ENCODE results near the gene FHAD1. TPM values are rescaled to one million over a fixed set of nuclear protein-coding genes. Genes with fewer than 3 reads are reported as not detected.

The FHAD1 gene
- total and polyA plus RNA-seq, 10 of the 15 experiments (the other 5 are each of a cell fraction or from before 2014, with no cell fraction given), result 0.09 to 1.0 (median 0.32) TPM; not detected in 2

- TF ChIP-seq PAX8 (IDR thresholded peaks at IDR 0.05) (no peak), RCOR1 (conservative IDR thresholded peaks at IDR 0.05; ENCODE audit: low read depth, low read length) (no peak), MTA2 (IDR thresholded peaks at IDR 0.05; ENCODE audit: low read depth) (peak; percentile 82), FOXK2 (IDR thresholded peaks at IDR 0.05) (no peak), EZH2 (IDR thresholded peaks at IDR 0.05; ENCODE audit: borderline replicate concordance, control insufficient read depth, low read depth, low read length) (no peak), NFIC (IDR thresholded peaks at IDR 0.05; ENCODE audit: low read depth, low read length) (peak; percentile 77), RAD21 (IDR thresholded peaks at IDR 0.05; ENCODE audit: insufficient read depth, low read depth, low read length) (no peak), SRF (IDR thresholded peaks at IDR 0.05; ENCODE audit: low read depth in 2 of 2, low read length in 2 of 2) (no peak), HDGF (IDR thresholded peaks at IDR 0.05) (no peak), MEF2B (IDR thresholded peaks at IDR 0.05; ENCODE audit: partially characterized antibody, poor library complexity, severe bottlenecking) (peak; percentile 64), E4F1 (IDR thresholded peaks at IDR 0.05; ENCODE audit: borderline replicate concordance, partially characterized antibody) (no peak), CEBPB (IDR thresholded peaks at IDR 0.05; ENCODE audit: borderline replicate concordance in 1 of 2, low read depth in 2 of 2, low read length in 2 of 2) (peak; percentile 44 to 93; a peak in 2 of 4 replicates), POLR2AphosphoS2 (IDR thresholded peaks at IDR 0.05; ENCODE audit: low read depth, low read length) (no peak), STAT3 (IDR thresholded peaks at IDR 0.05; ENCODE audit: low read depth, low read length) (0 out of 2 replicates have a peak, but pooled peaks have one; percentile 26), PML (IDR thresholded peaks at IDR 0.05; ENCODE audit: low read length) (no peak), ZNF207 (IDR thresholded peaks at IDR 0.05; ENCODE audit: borderline replicate concordance) (peak; percentile 80; the same call in 1 of the 2 replicates), TARDBP (IDR thresholded peaks at IDR 0.05; ENCODE audit: borderline replicate concordance) (no peak), NR2C1 (IDR thresholded peaks at IDR 0.05) (no peak), ETV6 (conservative IDR thresholded peaks at IDR 0.05 in 1 of 2, IDR thresholded peaks at IDR 0.05 in 1 of 2; ENCODE audit: borderline replicate concordance in 1 of 2, low read depth in 1 of 2) (peak in 1 of 2 experiments; percentile 26; a peak in 1 of 4 replicates)
- TF ChIP-seq, protein P1, sequence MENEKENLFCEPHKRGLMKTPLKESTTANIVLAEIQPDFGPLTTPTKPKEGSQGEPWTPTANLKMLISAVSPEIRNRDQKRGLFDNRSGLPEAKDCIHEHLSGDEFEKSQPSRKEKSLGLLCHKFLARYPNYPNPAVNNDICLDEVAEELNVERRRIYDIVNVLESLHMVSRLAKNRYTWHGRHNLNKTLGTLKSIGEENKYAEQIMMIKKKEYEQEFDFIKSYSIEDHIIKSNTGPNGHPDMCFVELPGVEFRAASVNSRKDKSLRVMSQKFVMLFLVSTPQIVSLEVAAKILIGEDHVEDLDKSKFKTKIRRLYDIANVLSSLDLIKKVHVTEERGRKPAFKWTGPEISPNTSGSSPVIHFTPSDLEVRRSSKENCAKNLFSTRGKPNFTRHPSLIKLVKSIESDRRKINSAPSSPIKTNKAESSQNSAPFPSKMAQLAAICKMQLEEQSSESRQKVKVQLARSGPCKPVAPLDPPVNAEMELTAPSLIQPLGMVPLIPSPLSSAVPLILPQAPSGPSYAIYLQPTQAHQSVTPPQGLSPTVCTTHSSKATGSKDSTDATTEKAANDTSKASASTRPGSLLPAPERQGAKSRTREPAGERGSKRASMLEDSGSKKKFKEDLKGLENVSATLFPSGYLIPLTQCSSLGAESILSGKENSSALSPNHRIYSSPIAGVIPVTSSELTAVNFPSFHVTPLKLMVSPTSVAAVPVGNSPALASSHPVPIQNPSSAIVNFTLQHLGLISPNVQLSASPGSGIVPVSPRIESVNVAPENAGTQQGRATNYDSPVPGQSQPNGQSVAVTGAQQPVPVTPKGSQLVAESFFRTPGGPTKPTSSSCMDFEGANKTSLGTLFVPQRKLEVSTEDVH (IDR thresholded peaks at IDR 0.05; ENCODE audit: low read depth, partially characterized antibody), result no peak
- TF ChIP-seq, protein P2, sequence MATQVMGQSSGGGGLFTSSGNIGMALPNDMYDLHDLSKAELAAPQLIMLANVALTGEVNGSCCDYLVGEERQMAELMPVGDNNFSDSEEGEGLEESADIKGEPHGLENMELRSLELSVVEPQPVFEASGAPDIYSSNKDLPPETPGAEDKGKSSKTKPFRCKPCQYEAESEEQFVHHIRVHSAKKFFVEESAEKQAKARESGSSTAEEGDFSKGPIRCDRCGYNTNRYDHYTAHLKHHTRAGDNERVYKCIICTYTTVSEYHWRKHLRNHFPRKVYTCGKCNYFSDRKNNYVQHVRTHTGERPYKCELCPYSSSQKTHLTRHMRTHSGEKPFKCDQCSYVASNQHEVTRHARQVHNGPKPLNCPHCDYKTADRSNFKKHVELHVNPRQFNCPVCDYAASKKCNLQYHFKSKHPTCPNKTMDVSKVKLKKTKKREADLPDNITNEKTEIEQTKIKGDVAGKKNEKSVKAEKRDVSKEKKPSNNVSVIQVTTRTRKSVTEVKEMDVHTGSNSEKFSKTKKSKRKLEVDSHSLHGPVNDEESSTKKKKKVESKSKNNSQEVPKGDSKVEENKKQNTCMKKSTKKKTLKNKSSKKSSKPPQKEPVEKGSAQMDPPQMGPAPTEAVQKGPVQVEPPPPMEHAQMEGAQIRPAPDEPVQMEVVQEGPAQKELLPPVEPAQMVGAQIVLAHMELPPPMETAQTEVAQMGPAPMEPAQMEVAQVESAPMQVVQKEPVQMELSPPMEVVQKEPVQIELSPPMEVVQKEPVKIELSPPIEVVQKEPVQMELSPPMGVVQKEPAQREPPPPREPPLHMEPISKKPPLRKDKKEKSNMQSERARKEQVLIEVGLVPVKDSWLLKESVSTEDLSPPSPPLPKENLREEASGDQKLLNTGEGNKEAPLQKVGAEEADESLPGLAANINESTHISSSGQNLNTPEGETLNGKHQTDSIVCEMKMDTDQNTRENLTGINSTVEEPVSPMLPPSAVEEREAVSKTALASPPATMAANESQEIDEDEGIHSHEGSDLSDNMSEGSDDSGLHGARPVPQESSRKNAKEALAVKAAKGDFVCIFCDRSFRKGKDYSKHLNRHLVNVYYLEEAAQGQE (IDR thresholded peaks at IDR 0.05; ENCODE audit: low read depth, low read length), result no peak
Measured at GRCh38 chr1:15231714-15232201, 15.3 kb upstream of the FHAD1 start (continued).
